GM13977 (cell line): Measurements from ENCODE around the gene ITM2B.

Experiments
- DNase-seq: peaks from one replicate; pipeline ENCODE4 v3.0.0; 2012; ENCODE audit warnings: low spot score
- in situ Hi-C: fragments of 300-500 bp; cut with MboI; formaldehyde crosslinking; loops from one replicate; pipeline ENCODE4 v1.12.0; 2022; ENCODE audit warnings: low sequenced_read_pairs, low pct_unique_long_range_greater_than_20kb, mixed read lengths, inconsistent platforms; ENCODE audit not compliant: unreplicated experiment
- TF ChIP-seq, protein P1 (sequence below): IDR thresholded peaks from 2 replicates; pipeline ENCODE4 v1.5.1; 2012; ENCODE audit warnings: mild to moderate bottlenecking, control low read depth; ENCODE audit not compliant: insufficient read depth; ENCODE audit errors: extremely low read depth, missing control alignments

Gene ITM2B

DNA sequence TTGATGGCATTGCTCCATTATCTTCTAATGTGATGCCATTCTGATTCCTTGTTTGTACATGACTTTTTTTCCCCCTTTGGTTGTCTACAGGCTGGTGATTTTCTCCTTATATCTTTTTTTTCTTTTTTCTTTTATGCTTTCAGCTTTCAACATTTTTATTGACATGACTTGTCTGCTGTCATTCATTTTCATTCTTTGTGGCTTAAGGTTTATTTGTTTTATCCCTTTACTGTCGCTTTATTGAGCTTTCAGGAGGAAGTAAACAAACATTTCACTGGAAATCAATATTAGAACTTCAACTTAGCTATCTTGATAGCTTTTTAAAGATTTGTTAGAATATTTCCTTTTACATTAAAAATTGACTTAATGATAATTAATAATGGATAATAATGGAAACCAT is 9.7 kb downstream of the ITM2B start:
- no peak for DNase-seq
- TF ChIP-seq, protein P1, sequence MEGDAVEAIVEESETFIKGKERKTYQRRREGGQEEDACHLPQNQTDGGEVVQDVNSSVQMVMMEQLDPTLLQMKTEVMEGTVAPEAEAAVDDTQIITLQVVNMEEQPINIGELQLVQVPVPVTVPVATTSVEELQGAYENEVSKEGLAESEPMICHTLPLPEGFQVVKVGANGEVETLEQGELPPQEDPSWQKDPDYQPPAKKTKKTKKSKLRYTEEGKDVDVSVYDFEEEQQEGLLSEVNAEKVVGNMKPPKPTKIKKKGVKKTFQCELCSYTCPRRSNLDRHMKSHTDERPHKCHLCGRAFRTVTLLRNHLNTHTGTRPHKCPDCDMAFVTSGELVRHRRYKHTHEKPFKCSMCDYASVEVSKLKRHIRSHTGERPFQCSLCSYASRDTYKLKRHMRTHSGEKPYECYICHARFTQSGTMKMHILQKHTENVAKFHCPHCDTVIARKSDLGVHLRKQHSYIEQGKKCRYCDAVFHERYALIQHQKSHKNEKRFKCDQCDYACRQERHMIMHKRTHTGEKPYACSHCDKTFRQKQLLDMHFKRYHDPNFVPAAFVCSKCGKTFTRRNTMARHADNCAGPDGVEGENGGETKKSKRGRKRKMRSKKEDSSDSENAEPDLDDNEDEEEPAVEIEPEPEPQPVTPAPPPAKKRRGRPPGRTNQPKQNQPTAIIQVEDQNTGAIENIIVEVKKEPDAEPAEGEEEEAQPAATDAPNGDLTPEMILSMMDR = no peak
- in situ Hi-C loops = no loop called here

GRCh38 chr13:48244159-48244558 is 11.2 kb downstream of the ITM2B start:
- in situ Hi-C loops = no loop called here
- TF ChIP-seq, protein P1 = no peak
- no peak for DNase-seq

- DNase-seq = no peak
- TF ChIP-seq, protein P1 = no peak
- in situ Hi-C loops = no loop called here
Observed at GRCh38 chr13:48246102-48246501, 13.1 kb downstream of the ITM2B start.

GRCh38 chr13:48249018-48249417 is 16.0 kb downstream of the ITM2B start:
- no peak for DNase-seq
- TF ChIP-seq, protein P1 = no peak
- in situ Hi-C loops = no loop called here

GRCh38 chr13:48251611-48252081 is 18.6 kb downstream of the ITM2B start:
- TF ChIP-seq, protein P1 = no peak
- DNase-seq = no peak
- in situ Hi-C loops = no loop called here

DNA sequence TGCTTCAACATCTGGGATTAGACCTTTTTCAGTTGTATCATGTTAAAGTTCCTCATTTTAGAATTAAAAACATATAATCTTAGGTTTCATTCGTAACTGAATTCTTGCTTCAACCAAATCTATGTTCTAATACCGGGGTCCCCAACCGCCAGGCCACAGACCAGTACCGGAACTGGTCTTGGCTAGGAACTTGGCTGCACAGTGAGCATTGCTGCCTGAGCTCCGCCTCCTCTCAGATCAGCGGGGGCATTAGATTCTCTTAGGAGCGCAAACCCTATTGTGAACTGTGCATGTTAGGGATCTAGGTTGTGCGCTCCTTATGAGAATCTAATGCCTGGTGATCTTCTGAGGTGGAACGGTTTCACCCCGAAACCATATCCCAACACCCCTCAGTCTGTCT is 19.2 kb downstream of the ITM2B start:
- DNase-seq = no peak
- in situ Hi-C loops = no loop called here
- TF ChIP-seq, protein P1 = no peak

GRCh38 chr13:48253849-48254248 is 20.8 kb downstream of the ITM2B start:
- TF ChIP-seq, protein P1 = no peak
- in situ Hi-C loops = no loop called here
- no peak for DNase-seq
